GM21723 (cell line): Measurements from ENCODE around the gene NTF4.
"Not testable (repeated sequence)": the region's sequence is repeated elsewhere in the genome, so short reads cannot be mapped to it uniquely, and the experiment has no call there.

Experiments used
- ATAC-seq: cut with Tn5 transposase; IDR thresholded peaks from one replicate; pipeline ENCODE4 v1.9.1; 2021; ENCODE audit warnings: mild to moderate bottlenecking, moderate library complexity; ENCODE audit not compliant: unreplicated experiment

Gene NTF4

DNA sequence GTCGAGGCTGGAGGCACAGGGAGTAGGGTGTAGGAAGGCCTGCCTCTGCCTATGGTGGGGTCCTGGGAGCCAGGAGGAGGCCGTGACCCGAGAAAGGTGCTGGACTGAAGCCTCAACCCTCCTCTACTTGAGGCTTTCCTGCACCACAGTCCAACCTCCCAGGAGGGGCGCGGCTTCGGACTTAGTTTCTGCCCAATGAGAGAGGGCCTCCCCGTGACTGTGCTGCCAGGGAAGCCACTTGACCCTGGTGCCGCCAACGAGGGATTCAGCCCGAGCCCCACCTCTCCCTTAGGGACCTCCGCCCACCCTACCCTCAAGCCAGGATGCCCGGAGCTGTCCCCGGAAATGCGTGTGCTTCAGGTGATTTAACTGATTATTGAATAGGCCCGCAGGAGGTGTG is 40.4 kb downstream of the NTF4 start, which contains the start of gene CGB3:
CGB3 (minus strand) TSS at position 101 of the 400 bp plus-strand sequence. CDS start 362 bp downstream, outside the sequence.
- not testable (repeated sequence) for ATAC-seq

DNA sequence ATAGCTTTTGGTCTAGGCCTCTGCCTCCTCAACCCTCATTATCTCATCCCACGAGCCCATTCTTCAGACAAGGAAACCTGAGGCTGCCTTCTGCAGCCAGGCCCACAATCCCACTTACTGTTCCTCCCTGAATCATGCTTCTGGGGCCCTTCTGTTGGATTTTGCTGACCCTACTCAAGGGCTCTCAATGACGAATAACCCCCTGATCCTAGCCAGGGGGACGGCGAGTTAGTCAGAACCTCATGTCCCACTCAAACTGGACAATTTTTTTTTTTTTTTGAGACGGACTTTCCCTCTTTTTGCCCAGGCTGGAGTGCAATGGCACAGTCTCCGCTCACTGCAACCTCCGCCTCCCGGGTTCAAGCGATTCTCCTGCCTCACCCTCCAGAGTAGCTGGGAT is 42.5 kb downstream of the NTF4 start:
- no peak for ATAC-seq

DNA sequence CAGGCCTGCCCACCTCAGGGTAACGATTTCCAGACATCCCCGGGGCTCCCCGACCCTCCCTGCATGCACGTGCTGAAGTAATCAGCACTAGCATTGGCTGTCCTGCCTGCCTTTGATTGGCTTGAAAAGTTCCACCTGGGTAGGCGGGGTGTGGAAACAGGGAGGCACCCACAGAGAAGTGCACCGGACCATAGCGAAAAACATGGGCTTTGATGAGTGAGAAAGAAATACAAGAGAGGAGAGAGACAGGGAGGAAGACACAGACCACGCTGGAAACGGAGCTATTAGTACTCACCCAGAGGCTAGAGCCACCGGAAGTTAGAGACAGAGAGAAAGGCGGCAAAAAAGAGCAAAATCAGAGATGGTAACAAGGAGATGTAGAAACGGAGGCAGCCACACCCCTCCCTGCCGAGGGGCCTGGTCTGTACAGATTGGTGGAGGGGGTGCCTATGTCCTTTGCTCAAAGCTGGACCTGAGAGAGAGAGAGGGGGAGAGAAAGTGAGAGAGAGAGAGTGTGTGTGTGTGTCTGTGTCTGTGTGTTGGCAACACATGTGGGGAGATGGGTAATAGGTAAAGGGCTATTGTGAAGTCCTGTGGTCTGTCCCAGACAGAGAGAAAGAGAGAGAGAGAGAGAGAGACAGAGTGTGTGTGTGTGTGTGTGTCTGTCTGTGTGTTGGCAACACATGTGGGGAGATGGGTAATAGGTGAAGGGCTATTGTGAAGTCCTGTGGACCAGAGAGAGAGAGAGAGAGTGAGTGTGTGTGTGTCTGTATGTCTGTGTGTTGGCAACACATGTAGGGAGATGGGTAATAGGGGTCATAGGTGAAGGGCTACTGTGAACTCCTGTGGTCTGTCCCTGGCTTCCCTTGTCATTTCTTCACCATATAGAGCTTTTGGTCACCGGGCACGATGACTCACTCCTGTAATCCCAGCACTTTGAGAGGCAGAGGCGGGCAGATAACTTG is 43.4 kb downstream of the NTF4 start:
- no peak for ATAC-seq

DNA sequence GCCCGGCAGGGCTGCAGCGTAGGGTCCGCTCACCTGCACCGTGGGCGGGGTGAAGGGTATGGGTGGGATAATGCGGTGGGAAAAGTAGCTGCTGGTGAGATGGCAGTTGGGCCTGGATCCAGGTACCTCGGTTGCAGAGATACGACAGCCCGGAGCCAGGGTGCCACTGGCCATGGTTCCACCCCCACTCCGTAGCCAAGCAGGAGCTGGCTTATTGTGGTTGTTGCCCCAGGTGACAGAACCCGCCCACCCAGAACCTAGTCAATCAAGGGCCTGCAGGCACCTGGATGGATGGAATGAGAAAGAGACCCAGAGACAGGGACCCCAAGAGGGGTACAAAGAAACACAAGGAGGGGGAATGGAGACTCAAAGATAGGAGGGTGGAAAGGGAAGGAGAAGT is 44.3 kb downstream of the NTF4 start:
- ATAC-seq = no peak

DNA sequence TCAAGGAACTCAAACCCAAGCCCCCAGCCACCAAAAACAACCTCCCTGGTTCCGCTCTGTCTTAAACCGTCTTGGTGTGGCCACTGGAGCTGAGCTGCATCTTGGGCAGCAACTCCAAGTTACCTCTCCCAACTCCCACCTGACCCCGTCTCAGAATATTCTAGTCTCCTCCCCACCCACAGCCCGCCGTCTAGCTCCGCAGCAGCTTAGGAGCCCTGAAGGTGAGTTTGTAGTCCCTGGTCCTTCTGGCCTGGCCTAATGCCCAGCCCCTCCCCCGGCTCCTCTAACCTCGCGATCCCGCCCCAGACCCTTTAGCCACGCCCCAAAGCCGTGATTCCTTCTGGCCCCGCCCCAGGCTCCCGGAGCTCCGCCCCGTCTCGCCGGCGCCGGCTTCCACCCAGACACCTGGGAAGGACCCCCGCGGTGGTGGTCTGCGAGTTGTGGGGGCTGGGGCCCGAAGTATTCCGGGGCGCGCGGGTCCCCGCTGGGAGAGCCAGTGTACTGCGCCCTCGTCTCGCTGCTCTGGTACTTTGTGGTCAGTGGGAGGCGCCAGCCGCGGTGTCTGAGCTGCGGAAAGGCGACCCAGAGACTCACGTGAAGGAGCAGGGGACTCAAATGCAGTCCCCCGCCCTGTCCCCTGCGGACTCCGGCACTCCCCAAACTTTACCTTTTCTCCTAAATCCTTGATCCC is 45.2 kb downstream of the NTF4 start:
- no peak for ATAC-seq

DNA sequence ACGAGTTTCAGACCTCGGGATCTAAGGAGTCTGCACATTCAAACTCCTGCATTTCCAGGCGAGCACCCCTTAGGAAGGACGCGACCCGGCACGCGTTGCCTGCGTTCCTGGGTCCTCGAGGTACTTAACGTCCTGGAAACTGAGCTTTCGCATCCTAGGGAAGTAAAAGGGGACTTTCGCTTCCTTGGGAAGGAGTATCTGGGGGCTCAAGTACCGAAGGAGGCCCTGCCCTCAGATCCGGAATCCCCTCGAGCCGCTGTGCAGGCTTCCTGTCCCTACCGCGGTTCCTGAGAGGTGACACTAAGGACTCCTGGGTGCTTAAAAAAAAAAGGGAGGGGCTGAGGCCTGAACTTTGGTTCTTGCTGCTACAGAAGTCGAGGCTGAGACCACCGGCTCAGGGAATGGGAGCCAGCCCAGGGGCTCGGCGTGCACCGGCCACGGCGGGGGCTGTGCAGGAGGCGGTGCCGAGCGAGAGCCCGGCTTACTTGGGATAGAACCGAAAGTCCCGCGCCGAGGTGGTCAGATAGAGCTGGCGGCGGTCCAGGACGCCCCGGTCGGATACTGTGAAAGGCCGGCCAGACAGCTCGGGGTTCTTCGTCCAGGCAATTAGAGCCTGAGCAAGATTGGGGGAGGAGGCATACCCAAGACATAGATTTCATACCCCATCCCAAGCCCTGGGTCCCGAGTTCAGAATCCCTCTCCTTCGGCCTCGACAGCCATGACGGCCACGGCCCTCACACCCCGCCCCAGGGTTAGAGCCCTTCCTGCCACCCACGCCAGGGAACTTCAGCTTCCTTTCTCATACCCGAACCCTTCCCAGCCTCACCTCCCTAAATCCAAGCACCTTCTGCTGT is 46.0 kb downstream of the NTF4 start:
- not testable (repeated sequence) for ATAC-seq

DNA sequence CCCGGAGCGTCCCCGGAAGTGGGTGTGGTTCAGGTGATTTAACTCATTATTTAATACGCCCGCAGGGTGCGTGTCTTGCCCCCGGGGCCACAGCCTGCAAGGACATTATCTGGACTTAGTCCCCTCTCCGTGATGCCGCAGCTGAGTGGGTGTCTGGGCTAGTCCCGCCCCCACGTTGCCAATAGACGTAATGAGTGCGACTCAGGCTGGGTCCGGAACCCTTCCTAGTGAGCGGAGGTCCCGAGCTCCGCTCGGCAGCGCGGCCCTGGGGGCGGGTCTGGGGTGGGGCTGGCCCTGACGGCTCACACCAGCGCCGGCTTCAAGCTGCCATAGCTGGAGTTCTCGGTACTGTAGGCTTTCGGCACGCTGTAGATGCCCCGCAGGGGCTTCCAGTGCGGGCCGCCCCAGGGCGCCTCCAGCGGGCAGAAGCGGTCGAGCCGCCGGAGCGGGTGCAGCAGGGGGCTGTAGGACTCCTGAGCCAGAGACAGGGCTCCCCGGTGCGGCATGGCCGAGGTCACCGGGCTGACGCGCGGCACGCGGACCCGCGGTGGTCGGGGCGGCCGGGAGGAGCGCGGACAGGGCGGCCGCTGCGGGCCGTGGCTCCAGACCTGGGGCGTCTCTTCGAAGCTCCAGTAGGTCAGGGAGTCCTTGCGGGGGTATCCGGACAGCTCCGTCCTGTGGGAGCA is 46.8 kb downstream of the NTF4 start:
- no peak for ATAC-seq

DNA sequence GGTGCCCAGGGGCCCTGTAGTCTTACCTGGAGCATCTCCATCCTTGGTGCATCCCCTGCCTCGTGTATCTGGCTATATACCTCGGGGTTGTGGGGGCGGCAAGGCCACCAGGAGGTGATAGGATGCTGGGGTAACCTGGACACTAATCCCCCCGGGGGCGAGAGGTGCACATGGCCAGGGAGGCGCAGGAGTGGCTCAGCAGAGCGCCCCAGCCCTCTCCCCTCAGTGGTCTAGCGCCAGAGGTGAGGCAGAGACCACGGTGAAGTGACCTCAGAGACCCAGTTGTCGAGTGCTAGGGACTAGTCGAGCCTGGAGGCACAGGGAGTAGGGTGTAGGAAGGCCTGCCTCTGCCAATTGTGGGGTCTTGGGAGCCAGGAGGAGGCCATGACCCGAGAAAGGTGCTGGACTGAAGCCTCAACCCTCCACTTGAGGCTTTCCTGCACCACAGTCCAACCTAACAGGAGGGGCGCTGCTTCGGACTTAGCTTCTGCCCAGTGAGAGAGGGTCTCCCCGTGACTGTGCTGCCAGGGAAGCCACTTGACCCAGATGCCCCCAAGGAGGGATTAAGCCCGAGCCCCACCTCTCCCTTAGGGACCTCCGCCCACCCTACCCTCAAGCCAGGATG is 47.5 kb downstream of the NTF4 start, which contains the start of gene LHB:
LHB (minus strand) TSS at position 51 of the 625 bp plus-strand sequence; CDS start at position 41, 10 bp downstream.
- no peak for ATAC-seq

DNA sequence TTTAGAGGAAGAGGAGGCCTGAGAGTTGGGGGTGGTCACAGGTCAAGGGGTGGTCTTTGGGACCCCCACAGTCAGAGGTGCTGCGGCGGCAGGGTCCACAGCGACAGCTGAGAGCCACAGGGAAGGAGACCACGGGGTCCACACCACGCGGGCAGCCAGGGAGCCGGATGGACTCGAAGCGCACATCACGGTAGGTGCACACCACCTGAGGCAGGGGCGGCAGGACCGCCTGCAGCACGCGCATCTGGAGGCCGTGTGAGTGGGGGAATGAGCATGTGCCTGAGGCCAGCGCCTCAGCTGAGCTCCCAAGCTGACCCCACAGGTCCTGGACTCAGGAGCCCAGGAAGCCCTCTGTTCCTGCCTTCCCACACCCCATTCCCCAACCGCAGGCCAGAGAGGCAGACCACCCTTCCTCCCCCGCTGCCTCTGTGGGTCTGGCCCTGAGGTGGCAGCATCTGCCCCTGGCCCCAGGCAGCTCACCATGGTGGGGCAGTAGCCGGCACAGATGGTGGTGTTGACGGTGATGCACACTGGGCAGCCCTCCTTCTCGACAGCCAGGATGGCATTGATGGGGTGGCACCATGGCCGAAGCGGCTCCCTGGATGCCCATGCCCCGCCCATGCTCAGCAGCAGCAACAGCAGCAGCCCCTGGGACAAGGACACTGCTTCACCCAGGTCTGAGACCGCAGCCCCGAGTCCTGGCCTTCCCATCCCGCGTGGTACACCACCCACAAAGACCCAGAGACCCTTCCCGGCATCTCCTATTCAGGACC is 48.4 kb downstream of the NTF4 start:
- ATAC-seq = no peak

DNA sequence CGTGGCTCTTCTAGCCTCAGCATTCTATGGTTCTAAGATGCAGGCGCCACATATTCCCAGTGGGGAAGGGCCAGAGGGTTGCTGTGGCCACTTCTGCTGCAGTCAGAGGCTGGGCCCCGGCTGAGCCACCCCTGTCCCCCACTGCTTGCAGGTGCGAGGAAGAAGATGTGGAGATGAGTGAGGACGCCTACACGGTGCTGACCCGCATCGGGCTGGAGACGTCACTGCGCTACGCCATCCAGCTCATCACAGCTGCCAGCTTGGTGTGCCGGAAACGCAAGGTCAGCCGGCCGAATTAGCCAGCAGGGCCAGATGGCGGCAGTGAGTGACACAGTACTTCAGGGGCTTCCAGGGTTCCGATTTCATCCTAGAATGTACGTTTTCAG is 49.8 kb downstream of the NTF4 start:
- no peak for ATAC-seq

DNA sequence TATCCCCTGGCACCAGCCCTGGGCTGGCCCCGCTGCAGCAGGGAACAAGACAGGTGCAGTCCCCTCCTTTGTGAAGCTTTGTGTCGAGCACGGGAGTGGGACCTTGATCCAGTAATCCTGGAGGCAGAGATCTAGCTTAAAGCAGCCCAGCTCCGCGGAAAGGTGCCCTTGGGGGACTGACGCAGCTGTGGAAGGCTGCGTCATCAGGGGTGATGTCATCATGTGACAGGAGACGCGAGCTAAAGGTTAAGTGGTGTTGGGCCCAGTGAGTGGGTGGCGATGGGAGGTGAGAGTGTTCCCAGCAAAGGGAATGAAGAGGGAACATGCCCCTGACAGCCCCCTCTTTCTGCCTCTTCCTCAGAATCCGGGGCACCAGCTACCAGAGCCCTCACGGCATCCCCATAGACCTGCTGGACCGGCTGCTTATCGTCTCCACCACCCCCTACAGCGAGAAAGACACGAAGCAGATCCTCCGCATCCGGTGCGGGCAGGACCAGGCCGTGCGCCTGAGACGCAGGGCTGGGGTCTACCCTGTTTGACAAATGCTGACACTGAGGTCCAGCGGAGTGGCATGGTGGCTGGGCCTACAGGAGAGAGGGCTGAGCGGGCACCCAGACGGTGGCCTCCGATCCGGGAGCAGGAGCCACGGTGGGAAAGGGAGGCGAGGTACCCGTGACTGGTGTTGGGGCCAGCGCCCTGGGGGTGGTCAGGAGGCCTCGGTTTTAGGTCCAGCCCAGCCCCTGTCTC is 50.3 kb downstream of the NTF4 start:
- ATAC-seq = no peak

DNA sequence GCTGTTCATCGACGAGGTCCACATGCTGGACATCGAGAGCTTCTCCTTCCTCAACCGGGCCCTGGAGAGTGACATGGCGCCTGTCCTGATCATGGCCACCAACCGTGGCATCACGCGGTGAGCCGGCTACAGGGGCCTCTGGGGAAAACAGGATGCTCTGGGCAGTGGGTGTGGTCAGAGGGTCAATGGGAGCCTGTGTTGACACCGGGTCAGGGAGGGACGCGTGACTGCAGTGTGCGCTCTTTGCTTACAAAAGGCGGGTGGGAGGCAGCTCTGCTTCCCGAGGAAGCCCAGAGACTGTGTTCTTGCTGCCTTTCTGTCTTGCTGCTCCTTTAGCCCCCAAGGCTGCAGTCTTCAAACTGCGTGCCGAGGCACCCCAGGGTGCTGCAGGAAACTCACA is 53.4 kb downstream of the NTF4 start:
- no peak for ATAC-seq
